Fibroblast of skin of right quadriceps (primary cell): ENCODE measurements around the gene ANXA4.

Experiments used
- DNase-seq: peaks from one replicate; pipeline ENCODE4 v3.0.0-alpha.2; 2013

Gene ANXA4

GRCh38 chr2:69741575-69742321 lies at the start of gene ANXA4:
ANXA4 (plus strand) TSS chr2:69742134; CDS start chr2:69781566, 39,432 bp downstream.
- peak; percentile 64 for DNase-seq

- DNase-seq: peak; percentile 81
Observed at GRCh38 chr2:69692424-69692823, 49.5 kb upstream of the ANXA4 start.

GRCh38 chr2:69693059-69693774 lies 48.7 kb upstream of the ANXA4 start:
- DNase-seq: no peak

GRCh38 chr2:69693775-69694450 lies 48.0 kb upstream of the ANXA4 start:
- no peak for DNase-seq

GRCh38 chr2:69694894-69695849 lies 46.8 kb upstream of the ANXA4 start:
- peak; percentile 95 for DNase-seq

- DNase-seq: no peak
Observed at GRCh38 chr2:69695850-69696216, 46.1 kb upstream of the ANXA4 start.

GRCh38 chr2:69700381-69700780 lies 41.6 kb upstream of the ANXA4 start:
- DNase-seq: no peak

- DNase-seq: no peak
Observed at GRCh38 chr2:69701100-69701945, 40.6 kb upstream of the ANXA4 start.

- DNase-seq: no peak
Observed at GRCh38 chr2:69703189-69703588, 38.7 kb upstream of the ANXA4 start.

- no peak for DNase-seq
Observed at GRCh38 chr2:69704446-69704845, 37.5 kb upstream of the ANXA4 start.

- DNase-seq: no peak
Observed at GRCh38 chr2:69709290-69709689, 32.6 kb upstream of the ANXA4 start.

- no peak for DNase-seq
Observed at GRCh38 chr2:69711971-69712370, 30.0 kb upstream of the ANXA4 start.

- no peak for DNase-seq
Observed at GRCh38 chr2:69714024-69714423, 27.9 kb upstream of the ANXA4 start.

GRCh38 chr2:69714539-69715220 lies 27.3 kb upstream of the ANXA4 start:
- DNase-seq: peak; percentile 74

- DNase-seq: peak; percentile 37
Observed at GRCh38 chr2:69715964-69716363, 26.0 kb upstream of the ANXA4 start.

- DNase-seq: peak; percentile 31
Observed at GRCh38 chr2:69716555-69717120, 25.3 kb upstream of the ANXA4 start.

GRCh38 chr2:69717186-69717585 lies 24.7 kb upstream of the ANXA4 start:
- DNase-seq: no peak

GRCh38 chr2:69717861-69718273 lies 24.1 kb upstream of the ANXA4 start:
- DNase-seq: no peak

- DNase-seq: no peak
Observed at GRCh38 chr2:69718338-69718965, 23.5 kb upstream of the ANXA4 start.

- DNase-seq: no peak
Observed at GRCh38 chr2:69720404-69720803, 21.5 kb upstream of the ANXA4 start.
